Measurements from ENCODE around the gene RTP3.

The RTP3 gene

GRCh38 chr3:46497556-46498265, at the start of gene RTP3:
Gene RTP3, plus strand, starts transcription at chr3:46497976. Its CDS starts 87 bp downstream, at chr3:46498063.
- DNase-seq = no peak

GRCh38 chr3:46448721-46449120, 49.1 kb upstream of the RTP3 start:
- DNase-seq = no peak

GRCh38 chr3:46449755-46450552, 47.8 kb upstream of the RTP3 start:
- DNase-seq = no peak

GRCh38 chr3:46453526-46454208, 44.1 kb upstream of the RTP3 start:
- no peak for DNase-seq

GRCh38 chr3:46454209-46454595, 43.6 kb upstream of the RTP3 start:
- no peak for DNase-seq

- no peak for DNase-seq
These were observed 43.2 kb upstream of the RTP3 start for GRCh38 chr3:46454606-46455005.

GRCh38 chr3:46455231-46456115, 42.3 kb upstream of the RTP3 start:
- DNase-seq = no peak

GRCh38 chr3:46456118-46456517, 41.7 kb upstream of the RTP3 start:
- DNase-seq = no peak

GRCh38 chr3:46460051-46460450, 37.7 kb upstream of the RTP3 start:
- DNase-seq = no peak

GRCh38 chr3:46462111-46462510, 35.7 kb upstream of the RTP3 start:
- no peak for DNase-seq

- DNase-seq = no peak
These were observed 35.3 kb upstream of the RTP3 start for GRCh38 chr3:46462511-46462910.

- DNase-seq = no peak
These were observed 34.5 kb upstream of the RTP3 start for GRCh38 chr3:46463120-46463867.

- no peak for DNase-seq
These were observed 33.9 kb upstream of the RTP3 start for GRCh38 chr3:46463868-46464241.

- DNase-seq = no peak
These were observed 33.2 kb upstream of the RTP3 start, which contains the start of gene LTF for GRCh38 chr3:46464326-46465195. Gene LTF, minus strand, starts transcription at chr3:46464905. Its CDS starts 38 bp downstream, at chr3:46464867.

- no peak for DNase-seq
These were observed 32.6 kb upstream of the RTP3 start for GRCh38 chr3:46465196-46465520.

GRCh38 chr3:46466273-46466672, 31.5 kb upstream of the RTP3 start:
- DNase-seq = no peak

GRCh38 chr3:46466871-46467403, 30.8 kb upstream of the RTP3 start:
- no peak for DNase-seq

GRCh38 chr3:46467562-46467961, 30.2 kb upstream of the RTP3 start:
- no peak for DNase-seq

- no peak for DNase-seq
These were observed 28.8 kb upstream of the RTP3 start for GRCh38 chr3:46468753-46469600.
